Colonic mucosa (tissue), 4 donors: ENCODE measurements around the gene PPP1R14C. TPM values are rescaled to one million over a fixed set of nuclear protein-coding genes. Genes with fewer than 3 reads are reported as not detected.

ENCODE experiments used
- DNase-seq: peaks from one replicate; pipeline ENCODE4 v3.0.0-alpha.2; 2020
- H3K27ac ChIP-seq: fragments of 200-600 bp; one replicate; pipeline ENCODE4 v1.8.0; 2021
- H3K27me3 ChIP-seq: fragments of 200-600 bp; one replicate; pipeline ENCODE4 v1.8.0; 2021
- H3K36me3 ChIP-seq: fragments of 200-600 bp; one replicate; pipeline ENCODE4 v1.8.0; 2021
- H3K4me1 ChIP-seq: fragments of 200-600 bp; one replicate; pipeline ENCODE4 v1.8.0; 2021; ENCODE audit warnings: mild to moderate bottlenecking
- H3K4me3 ChIP-seq: fragments of 200-600 bp; one replicate; pipeline ENCODE4 v1.8.0; 2021
- H3K9ac ChIP-seq, 2 donors: one replicate each; pipeline ENCODE4 v1.7.0; 2013; ENCODE audit warnings: control low read depth in 2 of 2, low read depth in 2 of 2, low read length in 2 of 2
- H3K9me3 ChIP-seq: fragments of 200-600 bp; one replicate; pipeline ENCODE4 v1.8.0; 2021
- CTCF ChIP-seq: fragments of 200-600 bp; IDR thresholded peaks from one replicate; pipeline ENCODE4 v1.8.0; 2022; ENCODE audit warnings: antibody characterized with exemption, mild to moderate bottlenecking
- intact Hi-C: fragments of 100-400 bp; cut with DNase I; formaldehyde crosslinking; loops from one replicate; pipeline ENCODE4 v1.14.1; 2022
- total RNA-seq, 2 donors: library from RNA; stranded (reverse); fragmentation: NEBNext Ultra II Directional in 1 of 2; extraction: Animal tissue kit (Norgen Biotek cat#: 25700) in 1 of 2; gene quantifications; one replicate each; pipeline ENCODE4 v1.2.1, GENCODE V29; 2021
- donor health status: healthy.
- donor health status: DM: no; HTN: no; CAD: no.
- donor health status: DM: no; HTN: no; CAD: no.

PPP1R14C gene
- total RNA-seq, 2 donors from 2014 or later: 23.7 to 27.3 TPM

GRCh38 chr6:150204705-150205472 lies 62.0 kb downstream of the PPP1R14C start:
- no peak for TF ChIP-seq CTCF
- H3K27me3 ChIP-seq: no peaks in the 10 kb centered on the region
- no peak overlapping the region for H3K4me3 ChIP-seq
- intact Hi-C loops: no loop called here
- no peaks in the 10 kb centered on the region for H3K36me3 ChIP-seq
- H3K4me1 ChIP-seq: peaks cover 6% of the 10 kb centered on the region
- DNase-seq: no peak
- no peak overlapping the region for H3K9ac ChIP-seq
- H3K27ac ChIP-seq: no peak overlapping the region
- no peaks in the 10 kb centered on the region for H3K9me3 ChIP-seq

- intact Hi-C loops: no loop called here
Observed at GRCh38 chr6:150207931-150208570, 65.2 kb downstream of the PPP1R14C start.

GRCh38 chr6:150208611-150209352 lies 65.9 kb downstream of the PPP1R14C start:
- intact Hi-C loops: no loop called here
- H3K36me3 ChIP-seq: no peaks in the 10 kb centered on the region
- H3K9ac ChIP-seq: no peak overlapping the region
- DNase-seq: no peak
- H3K9me3 ChIP-seq: no peaks in the 10 kb centered on the region
- H3K27me3 ChIP-seq: no peaks in the 10 kb centered on the region
- H3K4me3 ChIP-seq: no peak overlapping the region
- H3K27ac ChIP-seq: no peak overlapping the region
- no peak for TF ChIP-seq CTCF
- H3K4me1 ChIP-seq: no peaks in the 10 kb centered on the region

More at GRCh38 chr6:150207931-150208570, 65.2 kb downstream of the PPP1R14C start:
- Histone ChIP-seq H3K36me3 (no peaks in the 10 kb centered on the region), H3K27me3 (no peaks in the 10 kb centered on the region), H3K4me3 (no peak overlapping the region), H3K9ac (no peak overlapping the region), H3K4me1 (no peaks in the 10 kb centered on the region), H3K9me3 (no peaks in the 10 kb centered on the region), H3K27ac (no peak overlapping the region)
- no peak for DNase-seq
- TF ChIP-seq CTCF: no peak

GRCh38 chr6:150209415-150209814 lies 66.6 kb downstream of the PPP1R14C start:
- H3K27ac ChIP-seq: no peak overlapping the region
- H3K36me3 ChIP-seq: no peaks in the 10 kb centered on the region
- H3K9me3 ChIP-seq: no peaks in the 10 kb centered on the region
- no peak overlapping the region for H3K9ac ChIP-seq
- no peak for TF ChIP-seq CTCF
- DNase-seq: no peak
- intact Hi-C loops: no loop called here
- no peaks in the 10 kb centered on the region for H3K4me1 ChIP-seq
- no peaks in the 10 kb centered on the region for H3K27me3 ChIP-seq
- H3K4me3 ChIP-seq: no peak overlapping the region

- DNase-seq: no peak
- H3K9ac ChIP-seq: no peak overlapping the region
- H3K4me3 ChIP-seq: no peak overlapping the region
Observed at GRCh38 chr6:150211700-150212511, 69.1 kb downstream of the PPP1R14C start.

More at GRCh38 chr6:150211700-150212511, 69.1 kb downstream of the PPP1R14C start:
- Histone ChIP-seq H3K4me1 (no peaks in the 10 kb centered on the region), H3K36me3 (no peaks in the 10 kb centered on the region), H3K27ac (no peak overlapping the region), H3K27me3 (no peaks in the 10 kb centered on the region), H3K9me3 (no peaks in the 10 kb centered on the region)
- intact Hi-C loops: no loop called here
- no peak for TF ChIP-seq CTCF
